Keratinocyte (primary cell): Measurements from ENCODE around the gene TPCN1. TPM values are rescaled to one million over a fixed set of nuclear protein-coding genes. Genes with fewer than 3 reads are reported as not detected.

ENCODE experiments used
- DNase-seq: peaks from one replicate; pipeline ENCODE4 v3.0.0-alpha.2; 2011; ENCODE audit warnings: low read depth, missing footprints, low spot score
- FAIRE-seq: peaks from 2 replicates; lab custom pipeline; 2011; peaks lifted over from hg19 to GRCh38; lab: Jason Lieb, UNC
- H2AFZ ChIP-seq: 2 replicates; pipeline ENCODE4 v1.6.0; 2012; ENCODE audit warnings: low read length, control low read depth, inconsistent platforms; ENCODE audit not compliant: control insufficient read depth
- H3K27ac ChIP-seq: 2 replicates; pipeline ENCODE4 v1.5.1; 2011; ENCODE audit warnings: low read length; ENCODE audit not compliant: control insufficient read depth, insufficient read depth
- H3K27me3 ChIP-seq: 3 replicates; pipeline ENCODE4 v1.6.0; 2011; ENCODE audit warnings: low read length; ENCODE audit not compliant: control insufficient read depth, insufficient read depth; ENCODE audit errors: extremely low read depth
- H3K36me3 ChIP-seq, 2 experiments: 2 replicates in 1 of 2; 3 replicates in 1 of 2; pipeline ENCODE4 v1.5.1; 2011; ENCODE audit warnings: low read length in 2 of 2, mild to moderate bottlenecking in 1 of 2; ENCODE audit not compliant: control insufficient read depth in 2 of 2, insufficient read depth in 2 of 2; ENCODE audit errors: extremely low read depth in 1 of 2
- H3K4me1 ChIP-seq: 3 replicates; pipeline ENCODE4 v1.5.1; 2011; ENCODE audit warnings: low read length; ENCODE audit not compliant: control insufficient read depth, insufficient read depth; ENCODE audit errors: extremely low read depth
- H3K4me2 ChIP-seq: 3 replicates; pipeline ENCODE4 v1.6.0; 2011; ENCODE audit warnings: low read depth, low read length; ENCODE audit not compliant: control insufficient read depth, insufficient read depth; ENCODE audit errors: extremely low read depth
- H3K4me3 ChIP-seq, 3 experiments: fragments of 200-600 bp in 1 of 3; sonication (generic) in 1 of 3; 2 replicates in 2 of 3; 3 replicates in 1 of 3; pipeline ENCODE4 v1.5.1; 2011 to 2016; ENCODE audit warnings: low read length in 3 of 3, mild to moderate bottlenecking in 3 of 3, control low read depth in 2 of 3, inconsistent platforms in 1 of 3, low read depth in 1 of 3, mixed read lengths in 1 of 3, mixed run types in 1 of 3, moderate library complexity in 1 of 3; ENCODE audit not compliant: control insufficient read depth in 2 of 3, insufficient read depth in 2 of 3; ENCODE audit errors: extremely low read depth in 1 of 3
- H3K79me2 ChIP-seq: 2 replicates; pipeline ENCODE4 v1.6.0; 2012; ENCODE audit warnings: low read length; ENCODE audit not compliant: control insufficient read depth, insufficient read depth
- H3K9ac ChIP-seq: 3 replicates; pipeline ENCODE4 v1.6.0; 2011; ENCODE audit warnings: low read length; ENCODE audit not compliant: control insufficient read depth, insufficient read depth; ENCODE audit errors: extremely low read depth
- H3K9me1 ChIP-seq: 3 replicates; pipeline ENCODE4 v1.6.0; 2011; ENCODE audit warnings: low read length; ENCODE audit not compliant: control insufficient read depth, insufficient read depth; ENCODE audit errors: extremely low read depth
- H3K9me3 ChIP-seq: 2 replicates; pipeline ENCODE4 v1.5.1; 2012; ENCODE audit warnings: low read depth, low read length; ENCODE audit not compliant: control insufficient read depth
- H4K20me1 ChIP-seq: 3 replicates; pipeline ENCODE4 v1.6.0; 2011; ENCODE audit warnings: low read length; ENCODE audit not compliant: control insufficient read depth, insufficient read depth; ENCODE audit errors: extremely low read depth
- EZH2 ChIP-seq: IDR thresholded peaks from one replicate; pipeline ENCODE4 v1.6.1; 2012; ENCODE audit warnings: inconsistent platforms, mild to moderate bottlenecking, low read length, moderate library complexity
- dilution Hi-C: fragments of 300-500 bp; cut with MboI; formaldehyde crosslinking; loops from one replicate; pipeline ENCODE4 v1.7.0; 2020; ENCODE audit warnings: low sequenced_read_pairs; ENCODE audit not compliant: extremely low pct_ligation_motif_present
- polyA plus RNA-seq, 5 experiments: library from polyadenylated mRNA; depleted of rRNA in 3 of 5; stranded (reverse) in 3 of 5; stranded (forward) in 1 of 5; unstranded in 1 of 5; fragments of >200 nt; gene quantifications; 1 replicate in 1 of 5; 2 replicates in 3 of 5; 3 replicates in 1 of 5; pipeline versions ENCODE4 v1.2.1 to v1.2.3, GENCODE V29; 2011 to 2012; ENCODE audit warnings: missing spikeins in 2 of 5, low read depth in 1 of 5, low replicate concordance in 1 of 5
- TF ChIP-seq, protein P1 (sequence below), 3 experiments: IDR thresholded peaks in 1 of 3; conservative IDR thresholded peaks in 1 of 3; optimal IDR thresholded peaks in 1 of 3; 2 replicates in 2 of 3; 3 replicates in 1 of 3; pipeline versions ENCODE3 to v1.5.1; 2011; ENCODE audit warnings: low read length in 3 of 3, mild to moderate bottlenecking in 3 of 3, moderate library complexity in 2 of 3, control low read depth in 1 of 3, inconsistent platforms in 1 of 3; ENCODE audit not compliant: insufficient read depth in 2 of 3; ENCODE audit errors: extremely low read depth in 1 of 3

TPCN1 gene
- polyA plus RNA-seq, 1 donor (not counting 4 experiments of a cell fraction or from before 2014, with no cell fraction given), result 6.8 TPM

GRCh38 chr12:113191227-113191626 lies 30.0 kb upstream of the TPCN1 start:
- Histone ChIP-seq H3K4me2 (no peak overlapping the region), H4K20me1 (no peaks in the 10 kb centered on the region), H3K4me1 (peaks cover 14% of the 10 kb centered on the region), H3K9me1 (no peaks in the 10 kb centered on the region), H3K27ac (no peak overlapping the region), H3K9me3 (no peaks in the 10 kb centered on the region), H3K36me3 (peaks cover 2 to 16% of the 10 kb centered on the region in 2 experiments), H3K9ac (no peak overlapping the region), H3K27me3 (no peaks in the 10 kb centered on the region), H2AFZ (no peak overlapping the region), H3K79me2 (peaks cover 8% of the 10 kb centered on the region), H3K4me3 (no peak overlapping the region)
- dilution Hi-C loops, result no loop called here
- FAIRE-seq (no peak), DNase-seq (no peak)
- TF ChIP-seq, protein P1, sequence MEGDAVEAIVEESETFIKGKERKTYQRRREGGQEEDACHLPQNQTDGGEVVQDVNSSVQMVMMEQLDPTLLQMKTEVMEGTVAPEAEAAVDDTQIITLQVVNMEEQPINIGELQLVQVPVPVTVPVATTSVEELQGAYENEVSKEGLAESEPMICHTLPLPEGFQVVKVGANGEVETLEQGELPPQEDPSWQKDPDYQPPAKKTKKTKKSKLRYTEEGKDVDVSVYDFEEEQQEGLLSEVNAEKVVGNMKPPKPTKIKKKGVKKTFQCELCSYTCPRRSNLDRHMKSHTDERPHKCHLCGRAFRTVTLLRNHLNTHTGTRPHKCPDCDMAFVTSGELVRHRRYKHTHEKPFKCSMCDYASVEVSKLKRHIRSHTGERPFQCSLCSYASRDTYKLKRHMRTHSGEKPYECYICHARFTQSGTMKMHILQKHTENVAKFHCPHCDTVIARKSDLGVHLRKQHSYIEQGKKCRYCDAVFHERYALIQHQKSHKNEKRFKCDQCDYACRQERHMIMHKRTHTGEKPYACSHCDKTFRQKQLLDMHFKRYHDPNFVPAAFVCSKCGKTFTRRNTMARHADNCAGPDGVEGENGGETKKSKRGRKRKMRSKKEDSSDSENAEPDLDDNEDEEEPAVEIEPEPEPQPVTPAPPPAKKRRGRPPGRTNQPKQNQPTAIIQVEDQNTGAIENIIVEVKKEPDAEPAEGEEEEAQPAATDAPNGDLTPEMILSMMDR (optimal IDR thresholded peaks at IDR 0.05 in 1 of 3, IDR thresholded peaks at IDR 0.05 in 1 of 3, conservative IDR thresholded peaks at IDR 0.05 in 1 of 3; ENCODE audit: extremely low read depth in 1 of 3, insufficient read depth in 2 of 3, low read length in 3 of 3), result no peak
- TF ChIP-seq EZH2, result no peak

DNA sequence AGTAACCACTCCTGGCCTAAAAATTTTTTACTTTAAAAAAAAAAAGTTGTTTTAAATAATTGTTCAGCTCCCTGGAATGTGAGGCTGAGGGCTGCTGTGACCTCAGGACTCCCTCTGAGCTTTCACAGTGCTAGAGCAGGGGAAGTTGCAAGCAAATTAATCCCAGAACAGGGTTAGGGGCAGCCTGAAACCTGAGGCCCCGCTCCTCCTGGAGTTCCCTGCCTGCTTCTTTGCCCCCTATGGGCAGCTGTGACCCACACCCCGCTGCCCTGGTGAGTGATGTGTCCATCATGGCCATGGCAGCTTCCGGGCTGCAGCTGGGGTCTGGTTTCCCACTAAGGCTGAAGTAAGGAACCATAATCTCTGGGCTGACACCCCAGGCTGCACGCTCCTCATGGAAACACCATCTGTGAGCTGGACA lies 26.3 kb upstream of the TPCN1 start:
- H3K9ac ChIP-seq, result no peak overlapping the region
- no peaks in the 10 kb centered on the region for H3K9me3 ChIP-seq
- H3K9me1 ChIP-seq, result no peaks in the 10 kb centered on the region
- H3K27me3 ChIP-seq, result no peaks in the 10 kb centered on the region
- peaks cover 2 to 3% of the 10 kb centered on the region in 2 experiments for H3K36me3 ChIP-seq
- H3K27ac ChIP-seq, result no peak overlapping the region
- FAIRE-seq (no peak), DNase-seq (no peak)
- H3K79me2 ChIP-seq, result no peaks in the 10 kb centered on the region
- H2AFZ ChIP-seq, result no peak overlapping the region
- TF ChIP-seq, protein P1 (optimal IDR thresholded peaks at IDR 0.05 in 1 of 3, IDR thresholded peaks at IDR 0.05 in 1 of 3, conservative IDR thresholded peaks at IDR 0.05 in 1 of 3; ENCODE audit: extremely low read depth in 1 of 3, insufficient read depth in 2 of 3, low read length in 3 of 3), result no peak
- TF ChIP-seq EZH2, result no peak
- H3K4me1 ChIP-seq, result peaks cover 6% of the 10 kb centered on the region
- H3K4me2 ChIP-seq, result no peak overlapping the region
- H3K4me3 ChIP-seq, result no peak overlapping the region
- H4K20me1 ChIP-seq, result no peaks in the 10 kb centered on the region
- dilution Hi-C loops, result no loop called here
